Spleen (tissue), 7 donors: ENCODE measurements around the gene CCL3.

Experiments
- POLR2A ChIP-seq, 3 donors: fragments of 450-650 bp; IDR thresholded peaks; one replicate each; pipeline ENCODE4 v1.5.1; 2017; ENCODE audit warnings: antibody characterized with exemption in 3 of 3, mild to moderate bottlenecking in 1 of 3
- POLR2AphosphoS5 ChIP-seq, 3 donors: sonication (generic); formaldehyde crosslinking; IDR thresholded peaks; one replicate each; pipeline ENCODE4 v1.5.1; 2017; ENCODE audit warnings: antibody characterized with exemption in 3 of 3
- TF ChIP-seq, protein P1 (sequence below), 11 experiments: fragments of 200-600 bp in 7 of 11; fragments of 450-650 bp in 4 of 11; sonication (generic) in 4 of 11; IDR thresholded peaks in 8 of 11; conservative IDR thresholded peaks in 3 of 11; 1 replicate in 7 of 11; 2 replicates in 4 of 11; pipeline versions ENCODE4 v1.4.0 to v1.8.0; 2016 to 2021; ENCODE audit warnings: antibody characterized with exemption in 11 of 11, inconsistent platforms in 4 of 11, mild to moderate bottlenecking in 1 of 11
- donor health status: DM: no; HTN: no; CAD: no; lungs with moderate emphysema.
- donor health status: DM: no; HTN: no; CAD: no.
- donor health status: DM: no; HTN: no; CAD: no.

DNA sequence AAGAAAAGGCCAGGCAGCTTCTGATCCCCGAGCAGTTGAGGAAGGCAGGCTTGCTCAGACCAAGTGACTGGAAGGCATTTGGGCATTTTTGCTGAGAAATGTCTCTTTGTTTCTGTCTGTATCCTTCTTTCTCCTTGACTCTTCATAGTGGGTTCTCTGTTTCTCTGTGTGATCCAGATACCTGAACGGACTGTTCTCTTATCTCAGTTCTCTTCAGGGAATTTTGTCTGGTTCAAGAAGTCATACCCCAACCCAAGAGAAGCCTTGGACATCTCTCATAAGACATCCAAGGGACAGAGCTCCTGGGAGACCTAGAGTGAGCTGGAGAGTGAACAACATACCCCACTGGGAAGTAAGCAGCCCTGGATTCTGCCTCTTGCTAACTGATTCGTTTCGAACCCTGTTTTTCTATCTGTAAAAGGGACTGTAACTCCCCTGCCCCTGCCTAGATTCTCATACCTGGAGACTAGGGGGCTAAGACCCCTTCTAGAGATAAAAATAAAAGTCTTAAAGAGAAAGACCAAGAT is 541 bp downstream of the CCL3 start:
- TF ChIP-seq, protein P1, sequence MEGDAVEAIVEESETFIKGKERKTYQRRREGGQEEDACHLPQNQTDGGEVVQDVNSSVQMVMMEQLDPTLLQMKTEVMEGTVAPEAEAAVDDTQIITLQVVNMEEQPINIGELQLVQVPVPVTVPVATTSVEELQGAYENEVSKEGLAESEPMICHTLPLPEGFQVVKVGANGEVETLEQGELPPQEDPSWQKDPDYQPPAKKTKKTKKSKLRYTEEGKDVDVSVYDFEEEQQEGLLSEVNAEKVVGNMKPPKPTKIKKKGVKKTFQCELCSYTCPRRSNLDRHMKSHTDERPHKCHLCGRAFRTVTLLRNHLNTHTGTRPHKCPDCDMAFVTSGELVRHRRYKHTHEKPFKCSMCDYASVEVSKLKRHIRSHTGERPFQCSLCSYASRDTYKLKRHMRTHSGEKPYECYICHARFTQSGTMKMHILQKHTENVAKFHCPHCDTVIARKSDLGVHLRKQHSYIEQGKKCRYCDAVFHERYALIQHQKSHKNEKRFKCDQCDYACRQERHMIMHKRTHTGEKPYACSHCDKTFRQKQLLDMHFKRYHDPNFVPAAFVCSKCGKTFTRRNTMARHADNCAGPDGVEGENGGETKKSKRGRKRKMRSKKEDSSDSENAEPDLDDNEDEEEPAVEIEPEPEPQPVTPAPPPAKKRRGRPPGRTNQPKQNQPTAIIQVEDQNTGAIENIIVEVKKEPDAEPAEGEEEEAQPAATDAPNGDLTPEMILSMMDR (IDR thresholded peaks at IDR 0.05 in 8 of 11, conservative IDR thresholded peaks at IDR 0.05 in 3 of 11), result no peak
- no peak for TF ChIP-seq POLR2A (IDR thresholded peaks at IDR 0.05)
- TF ChIP-seq POLR2AphosphoS5 (IDR thresholded peaks at IDR 0.05), result no peak
